Endothelial cell of umbilical vein (primary cell): ENCODE measurements around the gene EPHX1. TPM values are rescaled to one million over a fixed set of nuclear protein-coding genes. Genes with fewer than 3 reads are reported as not detected.

Experiments used
- BruUV-seq: library from RNA; stranded (reverse); fragments of 400-500 nt; replicated peaks from 2 replicates; lab custom pipeline; 2021; lab: Mats Ljungman, UMichigan
- CTCF ChIA-PET: fragments of 300-600, 350-600 bp; sonication (Branson Sonifier 250); formaldehyde crosslinking; loops from one replicate; lab custom pipeline; 2021; ENCODE audit warnings: antibody characterized with exemption, inconsistent platforms; lab: Charles Lee
- POLR2A ChIA-PET: fragments of 300-600, 350-600 bp; sonication (Branson Sonifier 250); formaldehyde crosslinking; loops from one replicate; lab custom pipeline; 2021; ENCODE audit warnings: antibody characterized with exemption, inconsistent platforms; lab: Charles Lee
- DNase-seq: peaks from one replicate; pipeline ENCODE4 v3.0.0-alpha.2; 2011; ENCODE audit warnings: low read depth, low spot score
- FAIRE-seq: peaks from 2 replicates; lab custom pipeline; 2011; peaks lifted over from hg19 to GRCh38; lab: Jason Lieb, UNC
- H2AFZ ChIP-seq: 2 replicates; pipeline ENCODE4 v1.6.0; 2012; ENCODE audit warnings: low read depth, low read length, control low read depth, inconsistent platforms
- H3K27ac ChIP-seq: 2 replicates; pipeline ENCODE4 v1.5.1; 2011; ENCODE audit warnings: low read depth, mild to moderate bottlenecking, control low read depth, low read length, moderate library complexity; ENCODE audit not compliant: insufficient read depth
- H3K27me3 ChIP-seq, 2 experiments: 2 replicates each; pipeline versions ENCODE4 v1.6.0 to v1.6.1; 2011; ENCODE audit warnings: low read length in 2 of 2, mixed read lengths in 1 of 2; ENCODE audit not compliant: control insufficient read depth in 2 of 2, insufficient read depth in 2 of 2
- H3K36me3 ChIP-seq, 2 experiments: 2 replicates in 1 of 2; 3 replicates in 1 of 2; pipeline ENCODE4 v1.5.1; 2011; ENCODE audit warnings: low read length in 2 of 2, mild to moderate bottlenecking in 1 of 2, moderate library complexity in 1 of 2; ENCODE audit not compliant: control insufficient read depth in 2 of 2, insufficient read depth in 2 of 2; ENCODE audit errors: extremely low read depth in 1 of 2
- H3K4me1 ChIP-seq: 3 replicates; pipeline ENCODE4 v1.5.1; 2011; ENCODE audit warnings: mild to moderate bottlenecking, low read length; ENCODE audit not compliant: control insufficient read depth, insufficient read depth; ENCODE audit errors: extremely low read depth
- H3K4me2 ChIP-seq: 2 replicates; pipeline ENCODE4 v1.6.1; 2011; ENCODE audit warnings: low read length, control low read depth, mixed read lengths; ENCODE audit not compliant: insufficient read depth
- H3K4me3 ChIP-seq, 3 experiments: fragments of 200-600 bp in 1 of 3; sonication (generic), shearing (Covaris generic) in 1 of 3; replicated peaks in 1 of 3; 2 replicates each; pipeline ENCODE4 v1.5.1; 2011 to 2016; ENCODE audit warnings: control low read depth in 3 of 3, low read length in 3 of 3, mild to moderate bottlenecking in 2 of 3, inconsistent platforms in 1 of 3, low read depth in 1 of 3, moderate library complexity in 1 of 3; ENCODE audit not compliant: insufficient read depth in 1 of 3
- H3K79me2 ChIP-seq: 2 replicates; pipeline ENCODE4 v1.6.0; 2012; ENCODE audit warnings: low read length, inconsistent platforms; ENCODE audit not compliant: control insufficient read depth, insufficient read depth
- H3K9ac ChIP-seq: replicated peaks from 2 replicates; pipeline ENCODE3; 2011; ENCODE audit warnings: low read length, control low read depth; ENCODE audit not compliant: insufficient read depth; ENCODE audit errors: extremely low read depth
- H3K9me1 ChIP-seq: replicated peaks from 3 replicates; pipeline ENCODE4 v1.6.0; 2011; ENCODE audit warnings: mild to moderate bottlenecking, low read length; ENCODE audit not compliant: control insufficient read depth, insufficient read depth; ENCODE audit errors: extremely low read depth
- H3K9me3 ChIP-seq: replicated peaks from 2 replicates; pipeline ENCODE4 v1.5.1; 2012; ENCODE audit warnings: low read length, inconsistent platforms; ENCODE audit not compliant: control insufficient read depth, insufficient read depth
- H4K20me1 ChIP-seq: replicated peaks from 2 replicates; pipeline ENCODE3; 2011; ENCODE audit warnings: mild to moderate bottlenecking, low read length; ENCODE audit not compliant: control insufficient read depth, insufficient read depth; ENCODE audit errors: extremely low read depth
- CTCF ChIP-seq, 2 donors: IDR thresholded peaks; 1 replicate in 1 of 2; 2 replicates in 1 of 2; pipeline ENCODE4 v1.5.1; 2011; ENCODE audit warnings: low read length in 2 of 2, mild to moderate bottlenecking in 2 of 2, moderate library complexity in 2 of 2, control low read depth in 1 of 2, inconsistent platforms in 1 of 2, low read depth in 1 of 2; ENCODE audit not compliant: insufficient read depth in 1 of 2; ENCODE audit errors: extremely low read depth in 1 of 2
- EZH2 ChIP-seq: IDR thresholded peaks from 2 replicates; pipeline ENCODE4 v1.6.1; 2012; ENCODE audit warnings: borderline replicate concordance, low read depth, mild to moderate bottlenecking, moderate library complexity, low read length, inconsistent platforms; ENCODE audit not compliant: severe bottlenecking
- FOS ChIP-seq: IDR thresholded peaks from 2 replicates; pipeline ENCODE4 v1.6.1; 2011; ENCODE audit warnings: mild to moderate bottlenecking, low read length, moderate library complexity, borderline replicate concordance; ENCODE audit not compliant: insufficient read depth
- GATA2 ChIP-seq: IDR thresholded peaks from 2 replicates; pipeline ENCODE4 v1.7.0; 2011; ENCODE audit warnings: low read depth, mild to moderate bottlenecking, moderate library complexity, mixed read lengths, low read length; ENCODE audit not compliant: insufficient read length, insufficient read depth
- JUN ChIP-seq: IDR thresholded peaks from 2 replicates; pipeline ENCODE4 v1.6.1; 2011; ENCODE audit warnings: borderline replicate concordance, low read depth; ENCODE audit not compliant: insufficient read length, insufficient read depth
- MAX ChIP-seq: IDR thresholded peaks from 2 replicates; pipeline ENCODE4 v1.6.1; 2011; ENCODE audit not compliant: insufficient read depth, insufficient read length
- MYC ChIP-seq: IDR thresholded peaks from one replicate; pipeline ENCODE4 v1.6.1; 2011; ENCODE audit warnings: mild to moderate bottlenecking, low read depth, low read length
- POLR2A ChIP-seq: IDR thresholded peaks from 2 replicates; pipeline ENCODE4 v1.6.1; 2012; ENCODE audit warnings: low read depth, mild to moderate bottlenecking, control low read depth, low read length
- POLR2AphosphoS5 ChIP-seq: IDR thresholded peaks from 2 replicates; pipeline ENCODE4 v1.6.1; 2012; ENCODE audit warnings: low read depth, mild to moderate bottlenecking, control low read depth, low read length, moderate library complexity; ENCODE audit not compliant: insufficient read depth
- dilution Hi-C: fragments of 300-500 bp; cut with MboI; formaldehyde crosslinking; loops from one replicate; pipeline ENCODE4 v1.15.0; 2019; ENCODE audit warnings: low sequenced_read_pairs; ENCODE audit not compliant: extremely low pct_ligation_motif_present
- intact Hi-C: fragments of 100-400 bp; cut with micrococcal nuclease; formaldehyde crosslinking; loops from one replicate; pipeline ENCODE4 v1.10.0; 2022
- polyA plus RNA-seq, 4 experiments: library from polyadenylated mRNA; depleted of rRNA in 3 of 4; stranded (reverse) in 3 of 4; unstranded in 1 of 4; fragments of >200 nt; gene quantifications; 2 replicates each; pipeline versions ENCODE4 v1.2.1 to v1.2.3, GENCODE V29; 2011 to 2012; ENCODE audit warnings: missing spikeins in 1 of 4
- total RNA-seq: library from RNA; stranded (reverse); gene quantifications from 2 replicates; pipeline ENCODE4 v1.2.3, GENCODE V29; 2021

The EPHX1 gene
- total and polyA plus RNA-seq, 2 donors (not counting 3 experiments of a cell fraction or from before 2014, with no cell fraction given), result 23.7 to 25.2 TPM

- DNase-seq (no peak), FAIRE-seq (no peak)
- TF ChIP-seq CTCF (IDR thresholded peaks at IDR 0.05; ENCODE audit: extremely low read depth in 1 of 2, insufficient read depth in 1 of 2, low read depth in 1 of 2, low read length in 2 of 2) (no peak), POLR2A (no peak), MYC (no peak), GATA2 (no peak), EZH2 (no peak), JUN (no peak), POLR2AphosphoS5 (no peak), MAX (no peak), FOS (no peak)
- intact Hi-C loops (no loop called here), dilution Hi-C loops (no loop called here)
- H3K9ac ChIP-seq, result no peak overlapping the region
- H3K79me2 ChIP-seq, result no peaks in the 10 kb centered on the region
- H3K27me3 ChIP-seq, result no peaks in the 10 kb centered on the region
- H3K9me1 ChIP-seq, result no peaks in the 10 kb centered on the region
- no peak overlapping the region for H3K4me2 ChIP-seq
- peaks cover 0 to 2% of the 10 kb centered on the region in 2 experiments for H3K36me3 ChIP-seq
- no peak overlapping the region for H2AFZ ChIP-seq
- CTCF ChIA-PET, result interaction anchor here (1.7 to 4.7 kb wide), 2 partner anchors 31 to 405 kb away, joined by 7 to 40 read pairs; no protein-coding TSS in a partner anchor
- no TSS peak for BruUV-seq
- H3K4me3 ChIP-seq, result no peak overlapping the region
- peaks cover 14% of the 10 kb centered on the region for H3K4me1 ChIP-seq
- POLR2A ChIA-PET, result no interaction called here
- no peak overlapping the region for H3K27ac ChIP-seq
- H3K9me3 ChIP-seq, result no peaks in the 10 kb centered on the region
- no peaks in the 10 kb centered on the region for H4K20me1 ChIP-seq
Observed at GRCh38 chr1:225879521-225880221, 69.7 kb downstream of the EPHX1 start.
